B cell (primary cell): ENCODE data around the gene C6orf136.

ENCODE experiments used
- EZH2 ChIP-seq: IDR thresholded peaks from 2 replicates; pipeline ENCODE4 v1.6.1; 2012; ENCODE audit warnings: borderline replicate concordance, low read depth, mild to moderate bottlenecking, moderate library complexity, low read length; ENCODE audit not compliant: insufficient read depth, poor library complexity, severe bottlenecking
- TF ChIP-seq, protein P1 (sequence below): fragments of 200-600 bp; IDR thresholded peaks from one replicate; pipeline ENCODE4 v1.8.0; 2022; ENCODE audit warnings: antibody characterized with exemption, mild to moderate bottlenecking

DNA sequence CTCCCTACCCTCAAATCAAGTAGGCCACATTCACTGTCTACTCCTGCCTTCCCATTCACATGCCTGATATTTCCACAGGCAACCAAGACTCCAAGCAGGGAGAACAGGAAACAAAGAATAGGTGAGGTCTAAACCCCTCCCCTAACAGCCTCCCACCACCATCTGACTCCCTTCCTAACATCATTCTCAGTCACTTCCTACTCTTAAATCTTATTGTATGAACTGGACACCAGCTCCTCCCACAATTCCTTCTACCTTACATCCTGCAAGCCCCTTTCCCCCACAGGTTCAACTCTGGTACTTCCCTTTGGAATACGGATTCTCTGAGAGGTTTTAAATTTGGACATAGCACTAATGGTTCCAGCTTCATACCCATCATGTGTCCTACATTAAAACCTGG, 944 bp upstream of the C6orf136 start:
- no peak for TF ChIP-seq EZH2
- TF ChIP-seq, protein P1, sequence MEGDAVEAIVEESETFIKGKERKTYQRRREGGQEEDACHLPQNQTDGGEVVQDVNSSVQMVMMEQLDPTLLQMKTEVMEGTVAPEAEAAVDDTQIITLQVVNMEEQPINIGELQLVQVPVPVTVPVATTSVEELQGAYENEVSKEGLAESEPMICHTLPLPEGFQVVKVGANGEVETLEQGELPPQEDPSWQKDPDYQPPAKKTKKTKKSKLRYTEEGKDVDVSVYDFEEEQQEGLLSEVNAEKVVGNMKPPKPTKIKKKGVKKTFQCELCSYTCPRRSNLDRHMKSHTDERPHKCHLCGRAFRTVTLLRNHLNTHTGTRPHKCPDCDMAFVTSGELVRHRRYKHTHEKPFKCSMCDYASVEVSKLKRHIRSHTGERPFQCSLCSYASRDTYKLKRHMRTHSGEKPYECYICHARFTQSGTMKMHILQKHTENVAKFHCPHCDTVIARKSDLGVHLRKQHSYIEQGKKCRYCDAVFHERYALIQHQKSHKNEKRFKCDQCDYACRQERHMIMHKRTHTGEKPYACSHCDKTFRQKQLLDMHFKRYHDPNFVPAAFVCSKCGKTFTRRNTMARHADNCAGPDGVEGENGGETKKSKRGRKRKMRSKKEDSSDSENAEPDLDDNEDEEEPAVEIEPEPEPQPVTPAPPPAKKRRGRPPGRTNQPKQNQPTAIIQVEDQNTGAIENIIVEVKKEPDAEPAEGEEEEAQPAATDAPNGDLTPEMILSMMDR, result no peak
